SK-N-SH treated with all-trans-retinoic acid at 6 μM for 48 hours (cell line): ENCODE results near the gene BEND6.

Experiments used
- ARNTL ChIP-seq: fragments of 450-650 bp; formaldehyde crosslinking; IDR thresholded peaks from 2 replicates; pipeline ENCODE4 v1.5.0; 2020; ENCODE audit warnings: low read depth, mild to moderate bottlenecking, moderate library complexity, borderline replicate concordance
- CSDC2 ChIP-seq: fragments of 250-450 bp; sonication (Bioruptor Pico); IDR thresholded peaks from 2 replicates; pipeline ENCODE4 v1.5.0; 2020; ENCODE audit warnings: mild to moderate bottlenecking, moderate library complexity
- RARB ChIP-seq: fragments of 250-450 bp; sonication (Bioruptor Pico); IDR thresholded peaks from 2 replicates; pipeline ENCODE4 v1.8.0; 2021; ENCODE audit warnings: mild to moderate bottlenecking, moderate library complexity
- SNAI2 ChIP-seq: fragments of 250-450 bp; sonication (Bioruptor Pico); IDR thresholded peaks from 2 replicates; pipeline ENCODE4 v1.5.0; 2020; ENCODE audit warnings: mild to moderate bottlenecking, moderate library complexity
- TCF4 ChIP-seq: fragments of 250-450 bp; sonication (Bioruptor Pico); IDR thresholded peaks from 2 replicates; pipeline ENCODE4 v1.8.0; 2021; ENCODE audit warnings: mild to moderate bottlenecking, moderate library complexity, borderline replicate concordance
- ZC3H10 ChIP-seq: fragments of 250-450 bp; sonication (Bioruptor Pico); IDR thresholded peaks from 2 replicates; pipeline ENCODE4 v1.5.1; 2021; ENCODE audit warnings: mild to moderate bottlenecking, moderate library complexity
- ZFP3 ChIP-seq: fragments of 250-450 bp; sonication (Bioruptor Pico); IDR thresholded peaks from 2 replicates; pipeline ENCODE4 v1.5.0; 2020; ENCODE audit warnings: mild to moderate bottlenecking, moderate library complexity
- ZNF565 ChIP-seq: fragments of 450-650 bp; formaldehyde crosslinking; conservative IDR thresholded peaks from 2 replicates; pipeline ENCODE4 v1.5.0; 2020; ENCODE audit warnings: low read depth, mild to moderate bottlenecking, moderate library complexity
- ZNF70 ChIP-seq: fragments of 450-650 bp; formaldehyde crosslinking; IDR thresholded peaks from 2 replicates; pipeline ENCODE4 v1.5.0; 2020; ENCODE audit warnings: mild to moderate bottlenecking, moderate library complexity
- TF ChIP-seq, protein P1 (sequence below): fragments of 250-450 bp; sonication (Bioruptor Pico); IDR thresholded peaks from 2 replicates; pipeline ENCODE4 v1.8.0; 2020; ENCODE audit warnings: mild to moderate bottlenecking, moderate library complexity, borderline replicate concordance
- TF ChIP-seq, protein P2 (sequence below): fragments of 250-450 bp; sonication (Bioruptor Pico); IDR thresholded peaks from 2 replicates; pipeline ENCODE4 v1.5.1; 2020; ENCODE audit warnings: low read depth, mild to moderate bottlenecking, moderate library complexity
- TF ChIP-seq, protein P3 (sequence below): fragments of 250-450 bp; sonication (Bioruptor Pico); IDR thresholded peaks from 2 replicates; pipeline ENCODE4 v1.5.1; 2021; ENCODE audit warnings: mild to moderate bottlenecking, moderate library complexity

DNA sequence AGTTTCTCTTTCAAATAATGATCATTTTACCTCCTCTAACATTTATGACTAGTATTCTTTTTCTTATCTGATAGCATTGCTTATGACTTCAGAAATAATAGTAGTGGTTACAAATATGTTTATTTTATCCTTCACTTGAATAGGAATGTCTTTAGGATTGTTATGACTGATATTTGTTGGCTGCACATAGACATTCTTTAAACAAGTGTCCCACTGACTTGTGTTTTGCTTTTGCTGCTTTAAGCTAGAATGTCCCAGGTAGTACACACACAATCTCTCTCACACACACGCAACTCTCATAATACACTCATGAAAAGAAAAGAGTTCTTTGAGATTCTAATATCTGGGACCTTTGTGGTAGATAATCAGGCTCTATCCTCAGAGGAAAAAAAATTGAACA is 113.2 kb downstream of the BEND6 start:
- no peak for TF ChIP-seq CSDC2 (CRISPR knock-in tag)
- TF ChIP-seq, protein P1, sequence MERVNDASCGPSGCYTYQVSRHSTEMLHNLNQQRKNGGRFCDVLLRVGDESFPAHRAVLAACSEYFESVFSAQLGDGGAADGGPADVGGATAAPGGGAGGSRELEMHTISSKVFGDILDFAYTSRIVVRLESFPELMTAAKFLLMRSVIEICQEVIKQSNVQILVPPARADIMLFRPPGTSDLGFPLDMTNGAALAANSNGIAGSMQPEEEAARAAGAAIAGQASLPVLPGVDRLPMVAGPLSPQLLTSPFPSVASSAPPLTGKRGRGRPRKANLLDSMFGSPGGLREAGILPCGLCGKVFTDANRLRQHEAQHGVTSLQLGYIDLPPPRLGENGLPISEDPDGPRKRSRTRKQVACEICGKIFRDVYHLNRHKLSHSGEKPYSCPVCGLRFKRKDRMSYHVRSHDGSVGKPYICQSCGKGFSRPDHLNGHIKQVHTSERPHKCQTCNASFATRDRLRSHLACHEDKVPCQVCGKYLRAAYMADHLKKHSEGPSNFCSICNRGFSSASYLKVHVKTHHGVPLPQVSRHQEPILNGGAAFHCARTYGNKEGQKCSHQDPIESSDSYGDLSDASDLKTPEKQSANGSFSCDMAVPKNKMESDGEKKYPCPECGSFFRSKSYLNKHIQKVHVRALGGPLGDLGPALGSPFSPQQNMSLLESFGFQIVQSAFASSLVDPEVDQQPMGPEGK, result no peak
- no peak for TF ChIP-seq SNAI2 (CRISPR knock-in tag)
- no peak for TF ChIP-seq RARB (CRISPR knock-in tag)
- TF ChIP-seq ZC3H10 (CRISPR knock-in tag), result no peak
- TF ChIP-seq TCF4, result no peak
- TF ChIP-seq, protein P2, sequence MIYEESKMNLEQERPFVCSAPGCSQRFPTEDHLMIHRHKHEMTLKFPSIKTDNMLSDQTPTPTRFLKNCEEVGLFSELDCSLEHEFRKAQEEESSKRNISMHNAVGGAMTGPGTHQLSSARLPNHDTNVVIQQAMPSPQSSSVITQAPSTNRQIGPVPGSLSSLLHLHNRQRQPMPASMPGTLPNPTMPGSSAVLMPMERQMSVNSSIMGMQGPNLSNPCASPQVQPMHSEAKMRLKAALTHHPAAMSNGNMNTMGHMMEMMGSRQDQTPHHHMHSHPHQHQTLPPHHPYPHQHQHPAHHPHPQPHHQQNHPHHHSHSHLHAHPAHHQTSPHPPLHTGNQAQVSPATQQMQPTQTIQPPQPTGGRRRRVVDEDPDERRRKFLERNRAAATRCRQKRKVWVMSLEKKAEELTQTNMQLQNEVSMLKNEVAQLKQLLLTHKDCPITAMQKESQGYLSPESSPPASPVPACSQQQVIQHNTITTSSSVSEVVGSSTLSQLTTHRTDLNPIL (CRISPR knock-in tag), result no peak
- no peak for TF ChIP-seq ZNF70 (CRISPR knock-in tag)
- no peak for TF ChIP-seq ARNTL (CRISPR knock-in tag)
- TF ChIP-seq ZNF565 (CRISPR knock-in tag), result no peak
- TF ChIP-seq, protein P3, sequence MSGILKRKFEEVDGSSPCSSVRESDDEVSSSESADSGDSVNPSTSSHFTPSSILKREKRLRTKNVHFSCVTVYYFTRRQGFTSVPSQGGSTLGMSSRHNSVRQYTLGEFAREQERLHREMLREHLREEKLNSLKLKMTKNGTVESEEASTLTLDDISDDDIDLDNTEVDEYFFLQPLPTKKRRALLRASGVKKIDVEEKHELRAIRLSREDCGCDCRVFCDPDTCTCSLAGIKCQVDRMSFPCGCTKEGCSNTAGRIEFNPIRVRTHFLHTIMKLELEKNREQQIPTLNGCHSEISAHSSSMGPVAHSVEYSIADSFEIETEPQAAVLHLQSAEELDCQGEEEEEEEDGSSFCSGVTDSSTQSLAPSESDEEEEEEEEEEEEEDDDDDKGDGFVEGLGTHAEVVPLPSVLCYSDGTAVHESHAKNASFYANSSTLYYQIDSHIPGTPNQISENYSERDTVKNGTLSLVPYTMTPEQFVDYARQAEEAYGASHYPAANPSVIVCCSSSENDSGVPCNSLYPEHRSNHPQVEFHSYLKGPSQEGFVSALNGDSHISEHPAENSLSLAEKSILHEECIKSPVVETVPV, result no peak
- TF ChIP-seq ZFP3, result no peak
